Measurements from ENCODE around the gene BPIFA2. TPM values are rescaled to one million over a fixed set of nuclear protein-coding genes. Genes with fewer than 3 reads are reported as not detected.
"Not testable (repeated sequence)": the region's sequence is repeated elsewhere in the genome, so short reads cannot be mapped to it uniquely, and the experiment has no call there.

Gene BPIFA2
- total RNA-seq, 1 experiment from 2014 or later = not detected

DNA sequence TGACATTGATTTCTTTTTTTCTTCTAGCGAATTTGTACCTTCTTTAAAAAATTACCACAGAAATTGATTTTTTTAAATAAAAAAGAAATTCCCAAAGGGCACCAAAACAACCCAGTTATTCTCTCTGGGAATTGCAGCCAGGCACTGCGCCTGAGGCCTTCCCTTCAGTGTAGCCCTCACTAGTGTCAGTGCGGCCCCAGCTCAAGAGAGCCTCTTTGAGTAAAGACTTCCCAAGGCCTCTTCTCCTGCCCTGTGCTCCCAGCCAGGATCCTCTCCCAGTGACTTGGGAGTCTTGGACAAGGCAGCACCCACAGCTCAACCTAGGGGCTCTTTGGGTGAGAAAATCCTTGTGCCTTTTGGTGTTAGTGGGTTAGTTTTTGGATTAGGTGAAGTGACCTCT, 47.0 kb upstream of the BPIFA2 start:
- Histone ChIP-seq H3K27ac (ENCODE audit: low read depth, low read length) (no peak overlapping the region), H3K36me3 (ENCODE audit: control insufficient read depth in 1 of 2, insufficient read depth in 2 of 2, low read length in 2 of 2) (no peaks in the 10 kb centered on the region), H3K9ac (ENCODE audit: low read length) (no peak overlapping the region), H3K9me2 (ENCODE audit: insufficient read depth) (no peaks in the 10 kb centered on the region), H3K4me2 (ENCODE audit: low read length) (no peak overlapping the region), H4K20me1 (ENCODE audit: insufficient read depth) (no peaks in the 10 kb centered on the region), H3K27me3 (ENCODE audit: insufficient read depth, low read length) (no peaks in the 10 kb centered on the region), H3K9me3 (ENCODE audit: control insufficient read depth in 1 of 2, insufficient read depth in 1 of 2, low read depth in 1 of 2, low read length in 2 of 2) (peaks cover 0 to 9% of the 10 kb centered on the region in 2 experiments; a peak in 1 of 4 replicates), H3K4me3 (replicated peaks in 1 of 2; ENCODE audit: low read depth in 1 of 2, low read length in 2 of 2) (no peak overlapping the region), H3K79me2 (ENCODE audit: insufficient read depth, low read length) (no peaks in the 10 kb centered on the region), H3K4me1 (ENCODE audit: control insufficient read depth in 1 of 2, insufficient read depth in 2 of 2, low read length in 2 of 2) (peaks cover 3 to 11% of the 10 kb centered on the region in 2 experiments; a peak in 3 of 4 replicates), H2AFZ (ENCODE audit: low read depth, low read length, poor library complexity, severe bottlenecking) (no peak overlapping the region)
- RAD21 ChIA-PET (ENCODE audit: low non-redundant PET in 1 of 2, low total read pairs in 2 of 2, uncharacterized antibody in 2 of 2, unreplicated experiment in 2 of 2) = no interaction called here
- BruUV-seq (replicated peaks) = no TSS peak
- intact Hi-C loops (cut with micrococcal nuclease) = no loop called here
- ATAC-seq = no peak
- CTCF ChIA-PET = no interaction called here
- no peak for DNase-seq (ENCODE audit: low read depth, low spot score)
- POLR2A ChIA-PET = no interaction called here
- no peak for TF ChIP-seq EZH2phosphoT487 (IDR thresholded peaks at IDR 0.05; ENCODE audit: borderline replicate concordance)
- TF ChIP-seq, protein P1, sequence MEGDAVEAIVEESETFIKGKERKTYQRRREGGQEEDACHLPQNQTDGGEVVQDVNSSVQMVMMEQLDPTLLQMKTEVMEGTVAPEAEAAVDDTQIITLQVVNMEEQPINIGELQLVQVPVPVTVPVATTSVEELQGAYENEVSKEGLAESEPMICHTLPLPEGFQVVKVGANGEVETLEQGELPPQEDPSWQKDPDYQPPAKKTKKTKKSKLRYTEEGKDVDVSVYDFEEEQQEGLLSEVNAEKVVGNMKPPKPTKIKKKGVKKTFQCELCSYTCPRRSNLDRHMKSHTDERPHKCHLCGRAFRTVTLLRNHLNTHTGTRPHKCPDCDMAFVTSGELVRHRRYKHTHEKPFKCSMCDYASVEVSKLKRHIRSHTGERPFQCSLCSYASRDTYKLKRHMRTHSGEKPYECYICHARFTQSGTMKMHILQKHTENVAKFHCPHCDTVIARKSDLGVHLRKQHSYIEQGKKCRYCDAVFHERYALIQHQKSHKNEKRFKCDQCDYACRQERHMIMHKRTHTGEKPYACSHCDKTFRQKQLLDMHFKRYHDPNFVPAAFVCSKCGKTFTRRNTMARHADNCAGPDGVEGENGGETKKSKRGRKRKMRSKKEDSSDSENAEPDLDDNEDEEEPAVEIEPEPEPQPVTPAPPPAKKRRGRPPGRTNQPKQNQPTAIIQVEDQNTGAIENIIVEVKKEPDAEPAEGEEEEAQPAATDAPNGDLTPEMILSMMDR (IDR thresholded peaks at IDR 0.05 in 2 of 3, conservative IDR thresholded peaks at IDR 0.05 in 1 of 3; ENCODE audit: borderline replicate concordance in 1 of 3, insufficient read depth in 1 of 3, low read depth in 2 of 3, low read length in 2 of 3) = no peak
- TF ChIP-seq TCF7L2 (IDR thresholded peaks at IDR 0.05; ENCODE audit: borderline replicate concordance, extremely low read depth, insufficient read depth, insufficient read length) = no peak
- TF ChIP-seq JUND (IDR thresholded peaks at IDR 0.05) = no peak
- TF ChIP-seq SIN3A (IDR thresholded peaks at IDR 0.05; ENCODE audit: low read depth) = no peak
- no peak for TF ChIP-seq SP1 (IDR thresholded peaks at IDR 0.05; ENCODE audit: low read depth)
- TF ChIP-seq CEBPB (IDR thresholded peaks at IDR 0.05; ENCODE audit: low read depth) = no peak
- no peak for TF ChIP-seq SRF (IDR thresholded peaks at IDR 0.05; ENCODE audit: low read depth)
- no peak for TF ChIP-seq CBX3 (IDR thresholded peaks at IDR 0.05; ENCODE audit: low read depth)
- TF ChIP-seq, protein P2, sequence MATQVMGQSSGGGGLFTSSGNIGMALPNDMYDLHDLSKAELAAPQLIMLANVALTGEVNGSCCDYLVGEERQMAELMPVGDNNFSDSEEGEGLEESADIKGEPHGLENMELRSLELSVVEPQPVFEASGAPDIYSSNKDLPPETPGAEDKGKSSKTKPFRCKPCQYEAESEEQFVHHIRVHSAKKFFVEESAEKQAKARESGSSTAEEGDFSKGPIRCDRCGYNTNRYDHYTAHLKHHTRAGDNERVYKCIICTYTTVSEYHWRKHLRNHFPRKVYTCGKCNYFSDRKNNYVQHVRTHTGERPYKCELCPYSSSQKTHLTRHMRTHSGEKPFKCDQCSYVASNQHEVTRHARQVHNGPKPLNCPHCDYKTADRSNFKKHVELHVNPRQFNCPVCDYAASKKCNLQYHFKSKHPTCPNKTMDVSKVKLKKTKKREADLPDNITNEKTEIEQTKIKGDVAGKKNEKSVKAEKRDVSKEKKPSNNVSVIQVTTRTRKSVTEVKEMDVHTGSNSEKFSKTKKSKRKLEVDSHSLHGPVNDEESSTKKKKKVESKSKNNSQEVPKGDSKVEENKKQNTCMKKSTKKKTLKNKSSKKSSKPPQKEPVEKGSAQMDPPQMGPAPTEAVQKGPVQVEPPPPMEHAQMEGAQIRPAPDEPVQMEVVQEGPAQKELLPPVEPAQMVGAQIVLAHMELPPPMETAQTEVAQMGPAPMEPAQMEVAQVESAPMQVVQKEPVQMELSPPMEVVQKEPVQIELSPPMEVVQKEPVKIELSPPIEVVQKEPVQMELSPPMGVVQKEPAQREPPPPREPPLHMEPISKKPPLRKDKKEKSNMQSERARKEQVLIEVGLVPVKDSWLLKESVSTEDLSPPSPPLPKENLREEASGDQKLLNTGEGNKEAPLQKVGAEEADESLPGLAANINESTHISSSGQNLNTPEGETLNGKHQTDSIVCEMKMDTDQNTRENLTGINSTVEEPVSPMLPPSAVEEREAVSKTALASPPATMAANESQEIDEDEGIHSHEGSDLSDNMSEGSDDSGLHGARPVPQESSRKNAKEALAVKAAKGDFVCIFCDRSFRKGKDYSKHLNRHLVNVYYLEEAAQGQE (IDR thresholded peaks at IDR 0.05; ENCODE audit: low read depth) = no peak
- no peak for TF ChIP-seq POLR2A (IDR thresholded peaks at IDR 0.05; ENCODE audit: borderline replicate concordance, extremely low read depth, insufficient read depth, insufficient read length)
- TF ChIP-seq, protein P3, sequence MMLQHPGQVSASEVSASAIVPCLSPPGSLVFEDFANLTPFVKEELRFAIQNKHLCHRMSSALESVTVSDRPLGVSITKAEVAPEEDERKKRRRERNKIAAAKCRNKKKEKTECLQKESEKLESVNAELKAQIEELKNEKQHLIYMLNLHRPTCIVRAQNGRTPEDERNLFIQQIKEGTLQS (IDR thresholded peaks at IDR 0.05) = no peak
- no peak for TF ChIP-seq ZNF274 (IDR thresholded peaks at IDR 0.05; ENCODE audit: low read depth, low read length)
- TF ChIP-seq EZH2 (IDR thresholded peaks at IDR 0.05) = no peak
- TF ChIP-seq EGR1 (IDR thresholded peaks at IDR 0.05; ENCODE audit: low read depth) = no peak
- no peak for TF ChIP-seq POLR2AphosphoS5 (IDR thresholded peaks at IDR 0.05; ENCODE audit: low read depth, low read length)

DNA sequence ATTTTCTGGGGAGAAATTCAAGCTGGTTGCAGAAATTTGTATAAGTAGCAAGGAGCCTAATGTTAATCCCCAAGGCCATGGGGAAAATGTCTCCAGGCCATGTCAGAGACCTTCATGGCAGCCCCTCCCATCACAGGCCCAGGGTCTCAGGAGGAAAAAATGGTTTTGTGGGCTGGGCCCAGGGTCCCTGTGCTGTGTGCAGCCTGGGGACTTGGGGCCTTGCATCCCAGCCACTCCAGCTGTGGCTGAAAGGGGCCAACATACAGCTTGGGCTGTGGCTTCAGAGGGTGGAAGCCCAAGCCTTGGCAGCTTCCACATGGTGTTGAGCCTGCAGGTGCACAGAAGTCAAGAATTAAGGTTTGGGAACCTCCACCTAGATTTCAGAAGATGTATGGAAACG, 45.7 kb upstream of the BPIFA2 start:
- H3K9me2 ChIP-seq (ENCODE audit: insufficient read depth); CTCF ChIA-PET; intact Hi-C loops (cut with micrococcal nuclease): not testable (repeated sequence)

More for the DNA sequence above, 45.7 kb upstream of the BPIFA2 start:
- POLR2A ChIA-PET; H3K9me3 ChIP-seq (ENCODE audit: control insufficient read depth in 1 of 2, insufficient read depth in 1 of 2, low read depth in 1 of 2, low read length in 2 of 2); DNase-seq (ENCODE audit: low read depth, low spot score); H3K79me2 ChIP-seq (ENCODE audit: insufficient read depth, low read length); H3K27ac ChIP-seq (ENCODE audit: low read depth, low read length); H3K4me2 ChIP-seq (ENCODE audit: low read length); H2AFZ ChIP-seq (ENCODE audit: low read depth, low read length, poor library complexity, severe bottlenecking); BruUV-seq (replicated peaks); ATAC-seq; H3K27me3 ChIP-seq (ENCODE audit: insufficient read depth, low read length); H3K4me3 ChIP-seq (replicated peaks in 1 of 2; ENCODE audit: low read depth in 1 of 2, low read length in 2 of 2); H3K36me3 ChIP-seq (ENCODE audit: control insufficient read depth in 1 of 2, insufficient read depth in 2 of 2, low read length in 2 of 2); RAD21 ChIA-PET (ENCODE audit: low non-redundant PET in 1 of 2, low total read pairs in 2 of 2, uncharacterized antibody in 2 of 2, unreplicated experiment in 2 of 2); H4K20me1 ChIP-seq (ENCODE audit: insufficient read depth); H3K9ac ChIP-seq (ENCODE audit: low read length): not testable (repeated sequence)
- H3K4me1 ChIP-seq (ENCODE audit: control insufficient read depth in 1 of 2, insufficient read depth in 2 of 2, low read length in 2 of 2) = peaks cover 3 to 11% of the 10 kb centered on the region in 2 experiments; a peak in 3 of 4 replicates
